T-helper 17 cell (primary cell): ENCODE data around the gene SYT12. TPM values are rescaled to one million over a fixed set of nuclear protein-coding genes. Genes with fewer than 3 reads are reported as not detected.
"Not testable (repeated sequence)": the region's sequence is repeated elsewhere in the genome, so short reads cannot be mapped to it uniquely, and the experiment has no call there.

ENCODE experiments used
- ATAC-seq: fragments of 150-1000 bp; cut with Tn5 transposase; 2 replicates; pipeline ENCODE4 v1.10.0; 2021; ENCODE audit warnings: mild to moderate bottlenecking, moderate library complexity
- DNase-seq, 3 donors: peaks; one replicate each; pipeline versions ENCODE4 v3.0.0 to v3.0.0-alpha.2; 2020 to 2021
- H3K9me3 ChIP-seq: one replicate; pipeline ENCODE4 v1.7.0; 2013; ENCODE audit warnings: low read length, mild to moderate bottlenecking; ENCODE audit not compliant: control insufficient read depth, poor library complexity, severe bottlenecking
- H3K27ac Mint-ChIP-seq: one replicate; pipeline ENCODE4 v1.8.0; 2022; ENCODE audit warnings: mild to moderate bottlenecking, moderate library complexity, mixed read lengths
- H3K27me3 Mint-ChIP-seq: one replicate; pipeline ENCODE4 v1.8.0; 2022; ENCODE audit warnings: mixed read lengths
- H3K36me3 Mint-ChIP-seq: one replicate; pipeline ENCODE4 v1.8.0; 2022; ENCODE audit warnings: low read depth, mixed read lengths
- H3K4me1 Mint-ChIP-seq: one replicate; pipeline ENCODE4 v1.8.0; 2022; ENCODE audit warnings: mild to moderate bottlenecking, mixed read lengths
- H3K4me3 Mint-ChIP-seq: one replicate; pipeline ENCODE4 v1.8.0; 2022; ENCODE audit warnings: mild to moderate bottlenecking, moderate library complexity, mixed read lengths
- total RNA-seq, 4 donors: library from RNA in 2 of 4; stranded (reverse) in 2 of 4; gene quantifications; one replicate each; pipeline ENCODE4 v1.2.3 and lab custom pipeline; 2022 to 2026

The SYT12 gene
- total RNA-seq, 2 donors from 2014 or later: not detected

DNA sequence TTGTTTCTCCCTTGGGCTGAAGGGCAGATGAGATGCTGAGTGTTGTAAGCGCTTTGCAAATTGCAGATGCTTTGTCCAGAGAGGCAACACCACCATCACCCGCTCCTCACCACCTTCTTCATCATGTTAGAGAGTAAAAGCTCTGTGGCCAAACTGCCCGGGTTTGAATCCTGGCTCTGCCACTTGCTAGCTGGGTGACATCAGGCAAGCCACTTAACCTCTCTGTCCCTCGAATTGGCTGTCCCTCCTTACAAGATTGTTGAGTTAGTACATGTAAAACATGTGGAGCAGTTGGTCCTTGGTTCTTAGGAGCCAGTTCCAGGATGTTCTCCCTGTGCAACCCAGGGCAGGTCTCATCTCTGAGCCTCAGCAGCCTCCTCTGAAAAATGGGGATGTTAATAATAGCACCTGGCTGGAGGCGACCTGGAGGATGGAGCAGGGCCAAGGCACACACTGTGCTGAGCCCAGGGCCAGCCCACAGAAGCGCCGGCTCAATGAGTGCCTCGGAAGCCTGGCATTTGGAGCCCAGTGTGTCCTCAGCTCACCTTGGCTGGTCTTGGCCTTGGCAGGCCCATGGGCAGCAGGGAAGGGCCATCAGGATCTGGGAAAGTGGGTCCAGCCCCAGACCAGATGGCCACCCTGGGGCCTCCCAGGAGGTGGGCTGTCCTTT is 37.3 kb upstream of the SYT12 start:
- Mint-ChIP-seq H3K4me3 (no peak overlapping the region), H3K36me3 (peaks cover 5% of the 10 kb centered on the region), H3K27ac (no peak overlapping the region), H3K27me3 (peaks cover 26% of the 10 kb centered on the region), H3K4me1 (peaks cover 8% of the 10 kb centered on the region)
- ATAC-seq: no peak
- no peak for DNase-seq
- no peaks in the 10 kb centered on the region for H3K9me3 ChIP-seq

GRCh38 chr11:66986178-66986545 is 36.8 kb upstream of the SYT12 start:
- no peak for ATAC-seq
- Mint-ChIP-seq H3K27ac (no peak overlapping the region), H3K4me1 (peaks cover 8% of the 10 kb centered on the region), H3K4me3 (no peak overlapping the region), H3K36me3 (peaks cover 5% of the 10 kb centered on the region), H3K27me3 (peaks cover 26% of the 10 kb centered on the region)
- no peak for DNase-seq
- H3K9me3 ChIP-seq: no peaks in the 10 kb centered on the region

DNA sequence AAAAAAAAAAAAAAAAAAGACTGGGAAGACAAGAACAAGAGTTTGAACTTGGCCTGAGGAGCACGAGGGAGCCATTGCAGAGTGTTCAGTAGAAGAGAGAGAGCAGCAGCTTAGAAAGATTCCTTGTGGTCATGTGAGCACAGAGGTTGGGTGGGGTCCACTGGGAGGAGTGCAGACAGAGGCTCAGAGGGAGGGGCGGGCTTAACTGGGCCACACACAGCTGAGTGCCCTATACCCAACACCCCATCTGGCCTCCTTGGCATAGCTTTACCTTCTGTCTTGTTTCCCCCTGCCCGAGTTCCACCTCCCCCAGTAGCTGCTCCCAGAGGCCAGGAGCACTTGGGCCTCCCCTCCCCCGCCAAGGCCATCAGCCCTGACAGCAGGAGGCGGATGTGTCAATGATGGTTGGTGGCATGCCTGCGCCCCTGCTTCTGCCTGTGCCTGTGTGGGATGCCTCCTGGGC is 35.7 kb upstream of the SYT12 start:
- ATAC-seq: no peak
- no peak overlapping the region for H3K27ac Mint-ChIP-seq
- no peak overlapping the region for H3K4me3 Mint-ChIP-seq
- peaks cover 5% of the 10 kb centered on the region for H3K36me3 Mint-ChIP-seq
- DNase-seq: no peak
- peaks cover 26% of the 10 kb centered on the region for H3K27me3 Mint-ChIP-seq
- H3K9me3 ChIP-seq: no peaks in the 10 kb centered on the region
- H3K4me1 Mint-ChIP-seq: peaks cover 8% of the 10 kb centered on the region

DNA sequence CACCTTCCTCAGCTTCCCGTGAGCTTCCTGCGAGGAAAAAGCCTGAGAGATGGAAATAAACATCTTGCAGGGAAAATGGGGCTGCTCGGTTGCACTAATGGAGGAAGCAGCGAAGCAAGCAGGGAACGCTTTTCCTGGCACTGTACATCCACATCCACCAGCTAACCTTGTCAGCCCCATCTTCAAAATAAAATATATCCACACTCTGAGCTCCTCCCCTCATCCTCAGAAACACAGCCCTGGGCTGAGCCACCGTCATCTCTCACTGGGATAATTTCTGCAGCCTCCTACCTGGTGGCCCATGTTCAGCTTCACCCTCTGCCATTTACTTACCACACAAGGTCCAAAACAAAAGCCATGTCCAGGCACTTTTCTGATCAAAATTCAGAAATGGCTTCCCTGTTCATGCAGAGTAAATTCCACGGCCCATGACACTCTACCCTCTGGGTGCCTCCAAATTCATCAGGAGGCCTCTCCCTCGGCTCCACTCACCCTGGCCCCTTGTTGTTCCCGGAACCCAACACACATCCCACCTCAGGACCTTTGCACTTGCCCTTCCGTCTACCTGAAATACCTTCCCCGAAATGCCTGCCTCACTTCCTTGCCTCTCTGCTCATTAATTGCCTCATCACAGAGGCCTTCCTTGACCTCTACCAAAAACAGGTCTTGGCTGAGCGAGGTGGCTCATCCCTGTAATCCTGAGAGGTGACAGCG is 34.9 kb upstream of the SYT12 start:
- no peak for ATAC-seq

GRCh38 chr11:66988741-66989140 is 34.2 kb upstream of the SYT12 start:
- not testable (repeated sequence) for H3K4me1 Mint-ChIP-seq, DNase-seq, H3K27ac Mint-ChIP-seq

More for the DNA sequence above, 34.9 kb upstream of the SYT12 start:
- Mint-ChIP-seq H3K4me3 (no peak overlapping the region), H3K27ac (no peak overlapping the region), H3K27me3 (peaks cover 27% of the 10 kb centered on the region), H3K36me3 (peaks cover 5% of the 10 kb centered on the region), H3K4me1 (peaks cover 6% of the 10 kb centered on the region)
- DNase-seq: no peak
- H3K9me3 ChIP-seq: no peaks in the 10 kb centered on the region

DNA sequence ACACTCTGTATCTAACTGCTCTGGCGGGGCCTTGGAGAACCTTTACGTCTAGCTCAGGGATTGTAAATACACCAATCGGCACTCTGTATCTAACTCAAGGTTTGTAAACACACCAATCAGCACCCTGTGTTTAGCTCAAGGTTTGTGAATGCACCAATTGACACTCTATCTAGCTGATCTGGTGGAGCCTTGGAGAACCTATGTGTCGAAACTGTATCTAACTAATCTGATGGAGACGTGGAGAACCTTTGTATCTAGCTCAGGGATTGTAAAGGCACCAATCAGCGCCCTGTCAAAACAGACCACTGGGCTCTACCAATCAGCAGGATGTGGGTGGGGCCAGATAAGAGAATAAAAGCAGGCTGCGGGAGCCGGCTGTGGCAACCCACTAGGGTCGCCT is 33.6 kb upstream of the SYT12 start:
- not testable (repeated sequence) for DNase-seq, ATAC-seq

More at GRCh38 chr11:66988741-66989140, 34.2 kb upstream of the SYT12 start:
- H3K27me3 Mint-ChIP-seq: peaks cover 31% of the 10 kb centered on the region
- ATAC-seq, H3K9me3 ChIP-seq, H3K36me3 Mint-ChIP-seq, H3K4me3 Mint-ChIP-seq: not testable (repeated sequence)

GRCh38 chr11:66992041-66992440 is 30.9 kb upstream of the SYT12 start:
- Mint-ChIP-seq H3K36me3 (peaks cover 2% of the 10 kb centered on the region), H3K27ac (no peak overlapping the region), H3K4me3 (no peak overlapping the region), H3K27me3 (peaks cover 29% of the 10 kb centered on the region), H3K4me1 (peaks cover 1% of the 10 kb centered on the region)
- ATAC-seq (no peak), DNase-seq (no peak)
- H3K9me3 ChIP-seq: no peaks in the 10 kb centered on the region

More for the DNA sequence above, 33.6 kb upstream of the SYT12 start:
- H3K27ac Mint-ChIP-seq, H3K4me3 Mint-ChIP-seq, H3K4me1 Mint-ChIP-seq, H3K36me3 Mint-ChIP-seq, H3K9me3 ChIP-seq: not testable (repeated sequence)
- H3K27me3 Mint-ChIP-seq: peaks cover 31% of the 10 kb centered on the region

GRCh38 chr11:66996609-66997273 is 26.2 kb upstream of the SYT12 start:
- Mint-ChIP-seq H3K27ac (no peak overlapping the region), H3K4me1 (no peaks in the 10 kb centered on the region), H3K36me3 (no peaks in the 10 kb centered on the region), H3K4me3 (no peak overlapping the region), H3K27me3 (peaks cover 24% of the 10 kb centered on the region)
- no peak for DNase-seq
- no peak for ATAC-seq
- no peaks in the 10 kb centered on the region for H3K9me3 ChIP-seq

DNA sequence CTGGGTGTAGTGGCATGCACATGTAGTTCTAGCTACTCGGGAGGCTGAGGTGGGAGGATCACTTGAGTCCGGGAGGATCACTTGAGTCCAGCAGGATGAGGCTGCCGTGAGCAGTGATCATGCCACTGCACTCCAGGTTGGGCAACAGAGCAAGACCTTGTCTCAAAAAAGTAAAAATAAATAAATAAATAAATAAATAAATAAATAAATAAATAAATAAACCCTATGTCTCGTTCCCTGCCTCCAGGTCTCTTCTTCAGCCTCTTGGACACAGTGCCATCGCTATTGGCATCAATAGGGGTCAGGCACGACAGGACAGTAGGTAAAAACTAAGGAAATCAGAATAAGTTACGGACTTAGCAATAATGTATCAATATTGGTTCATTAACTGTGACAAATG is 23.4 kb upstream of the SYT12 start:
- Mint-ChIP-seq H3K36me3 (no peaks in the 10 kb centered on the region), H3K27me3 (peaks cover 19% of the 10 kb centered on the region), H3K27ac (no peak overlapping the region), H3K4me1 (peaks cover 2% of the 10 kb centered on the region), H3K4me3 (no peak overlapping the region)
- DNase-seq: no peak
- no peaks in the 10 kb centered on the region for H3K9me3 ChIP-seq
- ATAC-seq: no peak

DNA sequence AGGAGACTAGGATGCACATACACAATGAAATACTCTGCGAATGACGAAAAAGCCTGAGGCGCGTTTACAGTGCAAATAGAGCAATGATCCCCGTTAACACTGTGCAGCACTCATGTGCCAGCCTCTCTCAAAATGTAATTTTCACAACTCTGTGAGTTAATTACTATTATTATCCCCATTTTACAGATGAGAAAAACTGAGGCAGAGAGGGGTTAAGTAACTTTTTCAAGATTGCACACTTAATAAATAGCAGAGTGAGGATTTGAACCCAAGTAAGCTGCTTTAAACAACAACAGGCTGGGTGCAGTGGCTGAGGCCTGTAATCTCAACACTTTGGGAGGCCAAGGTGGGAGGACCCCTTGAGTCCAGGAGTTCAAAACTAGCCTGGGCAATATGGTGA is 21.6 kb upstream of the SYT12 start:
- H3K36me3 Mint-ChIP-seq: no peaks in the 10 kb centered on the region

DNA sequence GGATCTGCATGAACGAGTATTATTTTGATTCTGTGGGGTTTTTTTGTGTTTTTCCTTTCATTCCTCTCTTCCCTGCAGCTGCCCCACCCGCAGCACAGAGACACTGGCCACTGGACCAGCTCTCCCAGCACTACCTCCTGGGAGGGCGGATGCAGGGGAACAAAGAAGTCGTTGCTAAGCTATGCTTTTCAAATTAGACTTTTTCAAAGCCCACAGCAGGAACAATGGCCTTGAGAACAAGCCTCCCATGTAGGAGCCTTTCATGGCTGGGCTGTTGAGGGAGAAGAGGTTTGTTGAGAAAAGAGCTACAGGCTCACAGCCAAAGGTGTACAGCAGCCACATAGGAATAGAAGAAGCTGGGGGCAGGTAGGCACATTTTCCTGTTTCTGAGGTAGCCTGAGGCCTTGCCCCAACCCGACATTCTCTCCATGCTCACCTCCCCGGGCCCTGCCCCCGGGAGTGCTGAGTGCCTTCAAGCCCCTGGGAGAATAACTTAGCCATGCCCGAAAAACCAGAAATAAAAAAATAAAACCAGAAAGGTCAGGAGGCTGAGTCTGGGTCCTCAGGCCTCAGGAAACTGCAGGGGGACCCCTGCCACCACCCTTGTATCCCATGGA is 20.5 kb upstream of the SYT12 start:
- peaks cover 11% of the 10 kb centered on the region for H3K27me3 Mint-ChIP-seq

More for the DNA sequence above, 21.6 kb upstream of the SYT12 start:
- H3K27me3 Mint-ChIP-seq: peaks cover 19% of the 10 kb centered on the region
- no peaks in the 10 kb centered on the region for H3K9me3 ChIP-seq
- DNase-seq: no peak
- no peak overlapping the region for H3K27ac Mint-ChIP-seq
- ATAC-seq: no peak
- peaks cover 4% of the 10 kb centered on the region for H3K4me1 Mint-ChIP-seq
- H3K4me3 Mint-ChIP-seq: no peak overlapping the region

DNA sequence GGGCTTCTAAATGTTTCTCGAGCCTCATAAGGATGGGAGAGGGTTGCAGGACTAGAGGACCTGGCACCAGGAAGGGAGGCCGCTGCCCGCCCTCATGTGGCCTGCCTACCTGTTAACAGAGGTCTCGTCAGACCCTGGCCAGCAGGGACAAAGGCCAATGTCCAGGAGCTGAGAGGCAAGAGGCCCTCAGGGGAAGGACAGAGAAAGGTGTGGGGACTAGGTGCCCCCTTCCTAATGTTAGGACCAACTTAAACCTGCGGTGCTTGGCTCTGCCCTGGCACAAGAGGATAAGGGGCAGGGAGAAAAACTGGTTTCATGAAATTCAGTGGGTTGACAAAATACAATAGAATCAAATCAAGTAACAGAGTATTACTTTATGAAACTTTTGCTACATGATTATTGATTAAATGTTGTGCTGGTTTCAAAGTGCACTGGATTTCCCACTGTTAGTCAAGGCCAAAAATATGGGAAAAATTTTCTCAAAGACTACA is 20.0 kb upstream of the SYT12 start:
- peaks cover 7% of the 10 kb centered on the region for H3K27me3 Mint-ChIP-seq
- H3K9me3 ChIP-seq: no peaks in the 10 kb centered on the region
- peaks cover 4% of the 10 kb centered on the region for H3K4me1 Mint-ChIP-seq
- H3K36me3 Mint-ChIP-seq: no peaks in the 10 kb centered on the region
- peak overlapping the region; percentile 47 for H3K27ac Mint-ChIP-seq
- no peak overlapping the region for H3K4me3 Mint-ChIP-seq
- ATAC-seq (no peak), DNase-seq (no peak)

More for the DNA sequence above, 20.5 kb upstream of the SYT12 start:
- DNase-seq: no peak
- peak overlapping the region; percentile 47 for H3K27ac Mint-ChIP-seq
- peaks cover 4% of the 10 kb centered on the region for H3K4me1 Mint-ChIP-seq
- H3K9me3 ChIP-seq: no peaks in the 10 kb centered on the region
- H3K4me3 Mint-ChIP-seq: no peak overlapping the region
- ATAC-seq: no peak
- H3K36me3 Mint-ChIP-seq: no peaks in the 10 kb centered on the region

DNA sequence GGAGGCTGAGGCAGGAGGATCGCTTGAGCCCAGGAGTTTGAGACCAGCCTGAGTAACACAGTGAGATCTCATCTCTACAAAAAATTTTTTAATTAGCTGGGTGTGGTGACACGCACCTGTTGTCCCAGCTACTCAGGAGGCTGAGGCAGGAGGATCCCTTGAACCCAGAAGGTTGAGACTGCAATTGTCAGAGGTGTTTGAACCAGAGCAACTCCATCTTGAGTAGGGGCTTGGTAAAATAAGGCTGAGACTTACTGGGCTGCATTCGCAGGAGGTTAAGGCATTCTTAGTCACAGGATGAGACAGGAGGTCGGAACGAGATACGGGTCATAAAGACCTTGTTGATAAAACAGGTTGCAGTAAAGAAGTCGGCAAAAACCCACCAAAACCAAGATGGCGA is 17.7 kb upstream of the SYT12 start:
- not testable (repeated sequence) for H3K4me1 Mint-ChIP-seq, ATAC-seq, H3K36me3 Mint-ChIP-seq, DNase-seq, H3K27ac Mint-ChIP-seq, H3K27me3 Mint-ChIP-seq, H3K9me3 ChIP-seq, H3K4me3 Mint-ChIP-seq
